ENCODE data around the gene CD14. TPM values are rescaled to one million over a fixed set of nuclear protein-coding genes. Genes with fewer than 3 reads are reported as not detected.

The CD14 gene
- total RNA-seq, 6 experiments from 2014 or later = 174 to 513 (median 244) TPM

DNA sequence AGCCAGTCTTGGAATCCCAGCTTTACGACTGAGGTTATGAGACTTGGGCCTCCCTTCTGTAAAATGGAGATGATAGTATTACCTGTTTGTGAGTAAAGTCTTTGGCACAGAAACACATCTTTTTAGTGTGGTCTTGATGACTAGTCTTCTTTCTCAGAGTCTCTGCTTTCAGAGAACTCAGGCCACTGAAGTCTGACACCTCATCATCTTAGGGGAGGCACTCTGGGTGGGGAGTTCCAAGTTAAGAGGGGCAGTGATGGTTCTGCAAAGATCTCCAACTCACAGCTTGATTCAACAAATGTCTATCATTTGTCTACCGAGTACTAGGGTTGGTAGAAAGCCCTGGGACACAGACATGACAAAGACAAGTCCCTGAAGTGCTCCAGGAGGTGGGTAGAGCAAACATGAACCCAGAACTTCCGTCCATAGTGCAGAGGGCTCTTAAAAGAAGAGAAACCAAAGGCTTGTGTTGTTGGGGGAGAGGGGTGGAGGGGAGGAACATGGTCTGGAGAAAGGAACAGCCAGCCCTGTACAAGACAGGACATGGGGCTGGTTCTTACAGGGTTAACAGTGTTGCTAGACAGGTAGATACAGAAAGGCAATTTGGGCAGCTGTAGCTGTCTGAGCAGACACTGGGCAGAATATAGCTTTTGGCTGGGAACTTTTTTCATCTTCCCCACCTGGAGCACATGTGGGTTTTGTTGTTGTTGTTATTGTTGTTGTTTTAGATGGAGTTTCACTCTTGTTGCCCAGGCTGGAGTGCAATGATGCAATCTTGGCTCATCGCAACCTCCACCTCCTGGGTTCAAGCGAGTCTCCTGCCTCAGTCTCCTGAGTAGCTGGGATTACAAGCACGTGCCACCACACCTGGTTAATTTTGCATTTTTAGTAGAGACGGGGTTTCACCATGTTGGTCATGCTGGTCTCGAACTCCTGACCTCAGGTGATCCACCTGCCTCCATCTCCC, 2.6 kb upstream of the CD14 start:
- no peaks in the 10 kb centered on the region for H3K27me3 ChIP-seq
- H3K9me3 ChIP-seq = no peaks in the 10 kb centered on the region
- TF ChIP-seq POLR2A (IDR thresholded peaks at IDR 0.05) (no peak), CTCF (IDR thresholded peaks at IDR 0.05) (no peak)
- intact Hi-C loops (cut with DNase I) = loop anchor here (10.0 kb wide), 1 partner anchor 71 kb away; the partner anchor contains the start of genes APBB3 (in 2 of the 2) and SLC35A4 (in 2 of the 2)
- ATAC-seq (no peak), DNase-seq (no peak)
- no peaks in the 10 kb centered on the region for H3K36me3 ChIP-seq
- WGBS (ENCODE audit: insufficient coverage, low coverage, low lambda C conversion rate, missing lambda C conversion rate) = 72% methylated on average over 2 of the region's 8 CpGs
- peaks cover 0 to 35% (median 11%) of the 10 kb centered on the region in 4 donors for H3K4me1 ChIP-seq
- peak overlapping the region; percentile 80 to 94 (median 91) for H3K27ac ChIP-seq
- no peak overlapping the region for H3K4me3 ChIP-seq

- H3K27me3 ChIP-seq = no peaks in the 10 kb centered on the region
- no peaks in the 10 kb centered on the region for H3K36me3 ChIP-seq
- peak overlapping the region in 1 of 3 donors; percentile 72 for H3K4me3 ChIP-seq
- WGBS (ENCODE audit: insufficient coverage, low coverage, low lambda C conversion rate, missing lambda C conversion rate) = 19% methylated on average over 3 of the region's 3 CpGs
- ATAC-seq (peak; percentile 13 to 38 (median 26)), DNase-seq (no peak)
- TF ChIP-seq POLR2A (IDR thresholded peaks at IDR 0.05) (peak; percentile 40), CTCF (IDR thresholded peaks at IDR 0.05) (no peak)
- peak overlapping the region; percentile 80 to 94 (median 91) for H3K27ac ChIP-seq
- intact Hi-C loops (cut with DNase I) = loop anchor here (10.0 kb wide), 1 partner anchor 69 kb away; the partner anchor contains the start of genes APBB3 (in 2 of the 2) and SLC35A4 (in 2 of the 2)
- H3K9me3 ChIP-seq = no peaks in the 10 kb centered on the region
- peaks cover 0 to 27% (median 11%) of the 10 kb centered on the region in 4 donors for H3K4me1 ChIP-seq
These were observed 1.1 kb upstream of the CD14 start for GRCh38 chr5:140634103-140634502.

- WGBS (ENCODE audit: insufficient coverage, low coverage, low lambda C conversion rate, missing lambda C conversion rate) = 61% methylated on average over 2 of the region's 2 CpGs
- H3K27ac ChIP-seq = peak overlapping the region; percentile 80 to 94 (median 91)
- H3K4me3 ChIP-seq = peak overlapping the region in 2 of 3 donors; percentile 69 to 72
- intact Hi-C loops (cut with DNase I) = loop anchor here (10.0 kb wide), 1 partner anchor 69 kb away; the partner anchor contains the start of genes APBB3 (in 2 of the 2) and SLC35A4 (in 2 of the 2)
- H3K36me3 ChIP-seq = no peaks in the 10 kb centered on the region
- TF ChIP-seq CTCF (IDR thresholded peaks at IDR 0.05) (no peak), POLR2A (IDR thresholded peaks at IDR 0.05) (no peak)
- no peaks in the 10 kb centered on the region for H3K9me3 ChIP-seq
- peak in 1 of 3 donors; percentile 30 for DNase-seq
- peaks cover 0 to 25% (median 9%) of the 10 kb centered on the region in 4 donors for H3K4me1 ChIP-seq
- no peaks in the 10 kb centered on the region for H3K27me3 ChIP-seq
- no peak for ATAC-seq
These were observed 526 bp upstream of the CD14 start for GRCh38 chr5:140633501-140633900.

- Histone ChIP-seq H3K27ac (peak overlapping the region; percentile 80 to 94 (median 91)), H3K36me3 (no peaks in the 10 kb centered on the region), H3K27me3 (no peaks in the 10 kb centered on the region), H3K9me3 (no peaks in the 10 kb centered on the region), H3K4me1 (peaks cover 0 to 19% (median 6%) of the 10 kb centered on the region in 4 donors), H3K4me3 (peak overlapping the region; percentile 61 to 72 (median 69))
- intact Hi-C loops (cut with DNase I) = loop anchor here (10.0 kb wide), 1 partner anchor 68 kb away; the partner anchor contains the start of genes APBB3 (in 2 of the 2) and SLC35A4 (in 2 of the 2)
- 0% methylated on average over 16 of the region's 51 CpGs for WGBS (ENCODE audit: insufficient coverage, low coverage, low lambda C conversion rate, missing lambda C conversion rate)
- TF ChIP-seq CTCF (IDR thresholded peaks at IDR 0.05) (no peak), POLR2A (IDR thresholded peaks at IDR 0.05) (peak; percentile 10)
- peak; percentile 32 to 60 (median 46) for ATAC-seq
- DNase-seq = peak; percentile 74 to 81 (median 76)
These were observed 482 bp downstream of the CD14 start for GRCh38 chr5:140632366-140633020.

All from right lobe of liver (tissue), 6 donors.